Measurements from ENCODE around the gene RPL27. TPM values are rescaled to one million over a fixed set of nuclear protein-coding genes. Genes with fewer than 3 reads are reported as not detected.
A peak's percentile ranks its signal among the peaks of the same experiment; 100 is the strongest.
"Not testable (repeated sequence)": the region's sequence is repeated elsewhere in the genome, so short reads cannot be mapped to it uniquely, and the experiment has no call there.

Gene RPL27
- total RNA-seq, 6 experiments from 2014 or later: 1,047 to 1,349 (median 1,243) TPM

- Mint-ChIP-seq H3K4me1 (ENCODE audit: low read depth) (peaks cover 36% of the 10 kb centered on the region), H3K36me3 (ENCODE audit: low read depth) (peaks cover 52% of the 10 kb centered on the region), H3K27me3 (ENCODE audit: insufficient read depth) (no peaks in the 10 kb centered on the region), H3K4me3 (peak overlapping the region; percentile 68), H3K27ac (peak overlapping the region; percentile 89), H3K9me3 (no peaks in the 10 kb centered on the region)
- no peak for TF ChIP-seq CTCF (IDR thresholded peaks at IDR 0.05)
- no peak for DNase-seq
Observed at GRCh38 chr17:42989141-42989540, 9.1 kb upstream of the RPL27 start.

- peak overlapping the region; percentile 89 for H3K27ac Mint-ChIP-seq
- TF ChIP-seq CTCF (IDR thresholded peaks at IDR 0.05): no peak
- peaks cover 36% of the 10 kb centered on the region for H3K4me1 Mint-ChIP-seq (ENCODE audit: low read depth)
- no peaks in the 10 kb centered on the region for H3K9me3 Mint-ChIP-seq
- H3K36me3 Mint-ChIP-seq (ENCODE audit: low read depth): peaks cover 57% of the 10 kb centered on the region
- peak overlapping the region; percentile 68 for H3K4me3 Mint-ChIP-seq
- DNase-seq: peak; percentile 86
- no peaks in the 10 kb centered on the region for H3K27me3 Mint-ChIP-seq (ENCODE audit: insufficient read depth)
Observed at GRCh38 chr17:42989726-42990652, 8.2 kb upstream of the RPL27 start.

GRCh38 chr17:42991471-42991870 lies 6.7 kb upstream of the RPL27 start:
- Mint-ChIP-seq H3K4me1 (ENCODE audit: low read depth) (peaks cover 36% of the 10 kb centered on the region), H3K36me3 (ENCODE audit: low read depth) (peaks cover 52% of the 10 kb centered on the region), H3K4me3 (peak overlapping the region; percentile 68; the same call in 1 of the 2 replicates), H3K27me3 (ENCODE audit: insufficient read depth) (no peaks in the 10 kb centered on the region), H3K27ac (peak overlapping the region; percentile 89), H3K9me3 (no peaks in the 10 kb centered on the region)
- no peak for TF ChIP-seq CTCF (IDR thresholded peaks at IDR 0.05)
- no peak for DNase-seq

- H3K27ac Mint-ChIP-seq: no peak overlapping the region
- DNase-seq: no peak
- no peak for TF ChIP-seq CTCF (IDR thresholded peaks at IDR 0.05)
- no peaks in the 10 kb centered on the region for H3K9me3 Mint-ChIP-seq
- peaks cover 51% of the 10 kb centered on the region for H3K36me3 Mint-ChIP-seq (ENCODE audit: low read depth)
- H3K4me3 Mint-ChIP-seq: no peak overlapping the region
- peaks cover 46% of the 10 kb centered on the region for H3K4me1 Mint-ChIP-seq (ENCODE audit: low read depth)
- no peaks in the 10 kb centered on the region for H3K27me3 Mint-ChIP-seq (ENCODE audit: insufficient read depth)
Observed at GRCh38 chr17:42992872-42993271, 5.3 kb upstream of the RPL27 start.

GRCh38 chr17:42993913-42994312 lies 4.3 kb upstream of the RPL27 start:
- not testable (repeated sequence) for H3K27ac Mint-ChIP-seq; H3K27me3 Mint-ChIP-seq (ENCODE audit: insufficient read depth); H3K9me3 Mint-ChIP-seq; H3K4me3 Mint-ChIP-seq; DNase-seq
- Mint-ChIP-seq H3K4me1 (ENCODE audit: low read depth) (peaks cover 42% of the 10 kb centered on the region), H3K36me3 (ENCODE audit: low read depth) (peaks cover 47% of the 10 kb centered on the region)

- no peak for DNase-seq
- H3K4me3 Mint-ChIP-seq: peak overlapping the region; percentile 99
- no peaks in the 10 kb centered on the region for H3K9me3 Mint-ChIP-seq
- peaks cover 30% of the 10 kb centered on the region for H3K4me1 Mint-ChIP-seq (ENCODE audit: low read depth)
- peak overlapping the region; percentile 100 for H3K27ac Mint-ChIP-seq
- peaks cover 45% of the 10 kb centered on the region for H3K36me3 Mint-ChIP-seq (ENCODE audit: low read depth)
- no peak for TF ChIP-seq CTCF (IDR thresholded peaks at IDR 0.05)
- H3K27me3 Mint-ChIP-seq (ENCODE audit: insufficient read depth): no peaks in the 10 kb centered on the region; the same call in 1 of the 2 replicates
Observed at GRCh38 chr17:42997390-42997983, 732 bp upstream of the RPL27 start.
